Measurements from ENCODE around the gene RPS27A. TPM values are rescaled to one million over a fixed set of nuclear protein-coding genes. Genes with fewer than 3 reads are reported as not detected.
A peak's percentile ranks its signal among the peaks of the same experiment; 100 is the strongest.

RPS27A gene
- total and polyA plus RNA-seq, 9 of the 15 experiments (the other 6 are each of a cell fraction or from before 2014, with no cell fraction given): 1,383 to 3,282 (median 2,242) TPM

DNA sequence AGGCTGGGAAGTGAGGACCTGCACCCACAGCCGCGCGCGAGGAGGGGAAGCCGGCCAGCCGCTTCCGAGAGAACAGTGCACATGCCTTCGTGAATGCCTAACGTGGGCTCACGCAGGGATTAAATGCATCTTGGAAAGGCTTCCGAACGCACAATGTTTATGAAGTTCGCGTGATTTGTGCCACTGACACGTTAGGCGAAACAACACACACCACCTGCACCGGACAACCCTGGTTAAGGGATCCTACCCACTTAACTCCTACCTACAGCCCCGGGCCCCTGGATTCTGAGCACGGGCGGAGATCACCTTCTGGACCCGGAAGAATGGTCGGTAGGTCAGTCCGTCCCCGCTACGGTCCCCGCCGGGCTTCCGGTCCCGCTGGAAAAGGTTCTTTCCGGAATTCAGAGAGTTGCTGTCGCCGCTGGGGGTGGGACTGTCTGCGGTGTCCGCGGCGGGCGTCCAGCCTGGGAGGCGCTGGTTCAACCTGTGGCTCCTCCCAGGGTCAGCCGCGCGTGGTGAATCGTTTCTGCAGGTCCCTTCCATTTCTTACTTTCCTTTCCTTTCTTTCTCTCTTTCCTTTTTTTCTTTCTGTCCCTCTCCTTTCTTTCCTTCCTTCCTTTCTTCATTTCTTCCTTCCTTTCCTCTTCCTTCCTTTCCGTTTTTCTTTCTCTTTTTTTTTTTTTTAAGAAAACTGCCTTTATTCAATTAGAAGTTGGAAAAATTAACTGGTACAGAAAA lies 36.6 kb downstream of the RPS27A start, which contains the start of gene MTIF2 (continued):
- TF ChIP-seq, protein P1, sequence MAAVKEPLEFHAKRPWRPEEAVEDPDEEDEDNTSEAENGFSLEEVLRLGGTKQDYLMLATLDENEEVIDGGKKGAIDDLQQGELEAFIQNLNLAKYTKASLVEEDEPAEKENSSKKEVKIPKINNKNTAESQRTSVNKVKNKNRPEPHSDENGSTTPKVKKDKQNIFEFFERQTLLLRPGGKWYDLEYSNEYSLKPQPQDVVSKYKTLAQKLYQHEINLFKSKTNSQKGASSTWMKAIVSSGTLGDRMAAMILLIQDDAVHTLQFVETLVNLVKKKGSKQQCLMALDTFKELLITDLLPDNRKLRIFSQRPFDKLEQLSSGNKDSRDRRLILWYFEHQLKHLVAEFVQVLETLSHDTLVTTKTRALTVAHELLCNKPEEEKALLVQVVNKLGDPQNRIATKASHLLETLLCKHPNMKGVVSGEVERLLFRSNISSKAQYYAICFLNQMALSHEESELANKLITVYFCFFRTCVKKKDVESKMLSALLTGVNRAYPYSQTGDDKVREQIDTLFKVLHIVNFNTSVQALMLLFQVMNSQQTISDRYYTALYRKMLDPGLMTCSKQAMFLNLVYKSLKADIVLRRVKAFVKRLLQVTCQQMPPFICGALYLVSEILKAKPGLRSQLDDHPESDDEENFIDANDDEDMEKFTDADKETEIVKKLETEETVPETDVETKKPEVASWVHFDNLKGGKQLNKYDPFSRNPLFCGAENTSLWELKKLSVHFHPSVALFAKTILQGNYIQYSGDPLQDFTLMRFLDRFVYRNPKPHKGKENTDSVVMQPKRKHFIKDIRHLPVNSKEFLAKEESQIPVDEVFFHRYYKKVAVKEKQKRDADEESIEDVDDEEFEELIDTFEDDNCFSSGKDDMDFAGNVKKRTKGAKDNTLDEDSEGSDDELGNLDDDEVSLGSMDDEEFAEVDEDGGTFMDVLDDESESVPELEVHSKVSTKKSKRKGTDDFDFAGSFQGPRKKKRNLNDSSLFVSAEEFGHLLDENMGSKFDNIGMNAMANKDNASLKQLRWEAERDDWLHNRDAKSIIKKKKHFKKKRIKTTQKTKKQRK (IDR thresholded peaks at IDR 0.05; ENCODE audit: borderline replicate concordance, low read depth, low read length): no peak
- TF ChIP-seq, protein P2, sequence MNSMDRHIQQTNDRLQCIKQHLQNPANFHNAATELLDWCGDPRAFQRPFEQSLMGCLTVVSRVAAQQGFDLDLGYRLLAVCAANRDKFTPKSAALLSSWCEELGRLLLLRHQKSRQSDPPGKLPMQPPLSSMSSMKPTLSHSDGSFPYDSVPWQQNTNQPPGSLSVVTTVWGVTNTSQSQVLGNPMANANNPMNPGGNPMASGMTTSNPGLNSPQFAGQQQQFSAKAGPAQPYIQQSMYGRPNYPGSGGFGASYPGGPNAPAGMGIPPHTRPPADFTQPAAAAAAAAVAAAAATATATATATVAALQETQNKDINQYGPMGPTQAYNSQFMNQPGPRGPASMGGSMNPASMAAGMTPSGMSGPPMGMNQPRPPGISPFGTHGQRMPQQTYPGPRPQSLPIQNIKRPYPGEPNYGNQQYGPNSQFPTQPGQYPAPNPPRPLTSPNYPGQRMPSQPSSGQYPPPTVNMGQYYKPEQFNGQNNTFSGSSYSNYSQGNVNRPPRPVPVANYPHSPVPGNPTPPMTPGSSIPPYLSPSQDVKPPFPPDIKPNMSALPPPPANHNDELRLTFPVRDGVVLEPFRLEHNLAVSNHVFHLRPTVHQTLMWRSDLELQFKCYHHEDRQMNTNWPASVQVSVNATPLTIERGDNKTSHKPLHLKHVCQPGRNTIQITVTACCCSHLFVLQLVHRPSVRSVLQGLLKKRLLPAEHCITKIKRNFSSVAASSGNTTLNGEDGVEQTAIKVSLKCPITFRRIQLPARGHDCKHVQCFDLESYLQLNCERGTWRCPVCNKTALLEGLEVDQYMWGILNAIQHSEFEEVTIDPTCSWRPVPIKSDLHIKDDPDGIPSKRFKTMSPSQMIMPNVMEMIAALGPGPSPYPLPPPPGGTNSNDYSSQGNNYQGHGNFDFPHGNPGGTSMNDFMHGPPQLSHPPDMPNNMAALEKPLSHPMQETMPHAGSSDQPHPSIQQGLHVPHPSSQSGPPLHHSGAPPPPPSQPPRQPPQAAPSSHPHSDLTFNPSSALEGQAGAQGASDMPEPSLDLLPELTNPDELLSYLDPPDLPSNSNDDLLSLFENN (IDR thresholded peaks at IDR 0.05; ENCODE audit: low read depth in 2 of 2, low read length in 2 of 2): no peak
- TF ChIP-seq SREBF1 (IDR thresholded peaks at IDR 0.05; ENCODE audit: borderline replicate concordance, low read depth, low read length): peak; percentile 34; the same call in 1 of the 2 replicates
- peak; percentile 56; the same call in 1 of the 2 replicates for TF ChIP-seq POLR2AphosphoS2 (IDR thresholded peaks at IDR 0.05; ENCODE audit: low read length)
- peak; percentile 98 for TF ChIP-seq PHF8 (IDR thresholded peaks at IDR 0.05; ENCODE audit: borderline replicate concordance, low read length)
- TF ChIP-seq, protein P3, sequence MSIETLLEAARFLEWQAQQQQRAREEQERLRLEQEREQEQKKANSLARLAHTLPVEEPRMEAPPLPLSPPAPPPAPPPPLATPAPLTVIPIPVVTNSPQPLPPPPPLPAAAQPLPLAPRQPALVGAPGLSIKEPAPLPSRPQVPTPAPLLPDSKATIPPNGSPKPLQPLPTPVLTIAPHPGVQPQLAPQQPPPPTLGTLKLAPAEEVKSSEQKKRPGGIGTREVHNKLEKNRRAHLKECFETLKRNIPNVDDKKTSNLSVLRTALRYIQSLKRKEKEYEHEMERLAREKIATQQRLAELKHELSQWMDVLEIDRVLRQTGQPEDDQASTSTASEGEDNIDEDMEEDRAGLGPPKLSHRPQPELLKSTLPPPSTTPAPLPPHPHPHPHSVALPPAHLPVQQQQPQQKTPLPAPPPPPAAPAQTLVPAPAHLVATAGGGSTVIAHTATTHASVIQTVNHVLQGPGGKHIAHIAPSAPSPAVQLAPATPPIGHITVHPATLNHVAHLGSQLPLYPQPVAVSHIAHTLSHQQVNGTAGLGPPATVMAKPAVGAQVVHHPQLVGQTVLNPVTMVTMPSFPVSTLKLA (conservative IDR thresholded peaks at IDR 0.05): peak; percentile 75 to 89
- no peak for TF ChIP-seq KLF10 (CRISPR knock-in tag; IDR thresholded peaks at IDR 0.05)
- peak; percentile 76; the same call in 1 of the 2 replicates for TF ChIP-seq TARDBP (IDR thresholded peaks at IDR 0.05)
- TF ChIP-seq ZNF134 (CRISPR knock-in tag; conservative IDR thresholded peaks at IDR 0.05): no peak
- TF ChIP-seq TCF7 (IDR thresholded peaks at IDR 0.05; ENCODE audit: borderline replicate concordance): peak; percentile 83; the same call in 1 of the 2 replicates
- peak; percentile 96 for TF ChIP-seq NBN (IDR thresholded peaks at IDR 0.05; ENCODE audit: low read depth)
- TF ChIP-seq TAF7 (tag; IDR thresholded peaks at IDR 0.05): peak; percentile 85
- TF ChIP-seq KHSRP (IDR thresholded peaks at IDR 0.05): peak; percentile 30; the same call in 1 of the 2 replicates
- peak; percentile 78 for TF ChIP-seq TOE1 (IDR thresholded peaks at IDR 0.05; ENCODE audit: borderline replicate concordance)
- TF ChIP-seq TOE1 (CRISPR knock-in tag; IDR thresholded peaks at IDR 0.05; ENCODE audit: borderline replicate concordance, low read depth): no peak
- TF ChIP-seq, protein P4, sequence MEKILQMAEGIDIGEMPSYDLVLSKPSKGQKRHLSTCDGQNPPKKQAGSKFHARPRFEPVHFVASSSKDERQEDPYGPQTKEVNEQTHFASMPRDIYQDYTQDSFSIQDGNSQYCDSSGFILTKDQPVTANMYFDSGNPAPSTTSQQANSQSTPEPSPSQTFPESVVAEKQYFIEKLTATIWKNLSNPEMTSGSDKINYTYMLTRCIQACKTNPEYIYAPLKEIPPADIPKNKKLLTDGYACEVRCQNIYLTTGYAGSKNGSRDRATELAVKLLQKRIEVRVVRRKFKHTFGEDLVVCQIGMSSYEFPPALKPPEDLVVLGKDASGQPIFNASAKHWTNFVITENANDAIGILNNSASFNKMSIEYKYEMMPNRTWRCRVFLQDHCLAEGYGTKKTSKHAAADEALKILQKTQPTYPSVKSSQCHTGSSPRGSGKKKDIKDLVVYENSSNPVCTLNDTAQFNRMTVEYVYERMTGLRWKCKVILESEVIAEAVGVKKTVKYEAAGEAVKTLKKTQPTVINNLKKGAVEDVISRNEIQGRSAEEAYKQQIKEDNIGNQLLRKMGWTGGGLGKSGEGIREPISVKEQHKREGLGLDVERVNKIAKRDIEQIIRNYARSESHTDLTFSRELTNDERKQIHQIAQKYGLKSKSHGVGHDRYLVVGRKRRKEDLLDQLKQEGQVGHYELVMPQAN (IDR thresholded peaks at IDR 0.05; ENCODE audit: borderline replicate concordance): peak; percentile 93
- TF ChIP-seq HDAC3 (IDR thresholded peaks at IDR 0.05; ENCODE audit: borderline replicate concordance, partially characterized antibody): no peak
